Measurements from ENCODE around the gene TBPL1. TPM values are rescaled to one million over a fixed set of nuclear protein-coding genes. Genes with fewer than 3 reads are reported as not detected.

Gene TBPL1
- total RNA-seq, 6 donors from 2014 or later: 2.6 to 18.0 (median 9.5) TPM

DNA sequence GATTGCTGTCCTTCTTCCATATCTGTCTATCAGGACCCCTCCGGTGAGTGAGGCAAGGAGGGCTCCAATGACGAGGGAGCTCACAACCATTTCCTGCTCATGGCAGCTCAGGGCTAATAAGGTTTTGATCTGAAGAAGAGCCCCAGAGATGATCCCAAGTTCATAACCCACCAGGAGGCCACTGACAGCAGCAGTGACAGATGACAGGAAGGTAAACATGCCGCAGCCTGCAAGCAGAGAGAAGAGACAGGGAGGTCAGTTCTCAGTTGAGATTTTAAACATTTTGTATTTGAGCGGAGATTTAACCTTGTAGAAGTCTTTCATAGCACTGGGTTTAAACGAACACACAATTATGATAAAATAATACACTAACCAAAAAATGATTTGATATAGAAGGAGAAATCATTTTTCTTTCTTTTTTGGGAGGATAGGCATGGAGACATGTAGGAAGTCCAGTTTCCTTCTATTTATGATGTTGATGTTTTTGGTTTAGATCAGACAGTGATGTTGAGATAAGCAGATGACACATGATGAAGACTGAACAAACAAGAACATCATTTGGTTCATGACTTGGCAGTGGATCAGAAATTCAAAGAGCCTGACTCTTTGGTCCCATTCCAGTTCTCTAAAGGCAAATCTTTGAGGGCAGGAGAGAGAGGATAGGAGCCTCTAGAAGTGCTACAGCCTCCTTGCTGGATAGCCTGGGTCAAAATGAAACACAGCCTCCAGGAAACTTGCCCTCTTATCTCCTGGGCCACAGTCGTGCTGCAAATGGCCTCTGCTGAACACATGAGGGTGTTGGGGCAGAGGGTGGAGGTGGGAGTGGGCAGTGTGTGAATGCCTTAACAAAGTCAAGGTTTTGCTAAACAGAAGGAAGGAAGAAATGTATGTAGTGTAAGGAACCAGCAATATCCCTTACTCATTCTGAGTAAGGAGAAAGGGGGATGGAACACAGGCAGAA is 76.8 kb downstream of the TBPL1 start:
- H3K27ac ChIP-seq: peak overlapping the region; percentile 1 to 68 (median 46)
- H3K27me3 ChIP-seq: no peaks in the 10 kb centered on the region
- H3K36me3 ChIP-seq: no peaks in the 10 kb centered on the region
- H3K4me3 ChIP-seq: no peak overlapping the region
- H3K9me3 ChIP-seq: no peaks in the 10 kb centered on the region
- no peak for ATAC-seq (ENCODE audit: low FRiP score in 2 of 2)
- peaks cover 0 to 12% (median 0%) of the 10 kb centered on the region in 4 donors for H3K4me1 ChIP-seq
- no peak for DNase-seq
- TF ChIP-seq CTCF (IDR thresholded peaks at IDR 0.05): no peak
- TF ChIP-seq POLR2A (IDR thresholded peaks at IDR 0.05): no peak
- no peak for TF ChIP-seq POLR2AphosphoS5 (IDR thresholded peaks at IDR 0.05)
- no peak for TF ChIP-seq EP300 (IDR thresholded peaks at IDR 0.05)
- WGBS, 2 donors: 47 to 51% methylated on average over 6 of the region's 6 CpGs

DNA sequence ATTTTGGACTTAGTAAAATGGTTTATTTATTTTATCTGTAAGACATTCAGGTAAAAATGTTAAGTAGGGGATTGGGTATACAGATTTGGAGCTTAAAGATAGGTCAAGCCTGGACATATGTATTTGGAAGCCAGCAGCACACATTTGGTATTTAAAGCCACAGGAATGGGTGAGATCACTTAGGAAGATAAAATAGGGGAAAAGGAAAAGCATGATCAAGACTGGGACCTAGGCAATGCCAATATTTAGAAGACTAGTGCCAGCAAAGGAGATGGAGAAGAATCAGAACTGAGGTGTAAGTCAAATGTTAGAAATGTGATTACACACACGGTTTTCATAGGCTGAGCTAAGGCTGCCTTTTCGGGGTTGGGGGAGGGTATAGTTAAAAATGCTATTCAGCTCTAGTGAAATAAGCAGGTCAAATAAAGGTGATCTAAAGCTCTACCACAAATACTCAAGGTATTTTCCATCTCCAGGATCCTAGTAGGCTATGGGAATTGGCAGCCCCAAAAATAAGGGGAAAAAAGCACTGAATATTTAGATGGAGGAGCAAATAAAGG is 78.8 kb downstream of the TBPL1 start:
- Histone ChIP-seq H3K9me3 (no peaks in the 10 kb centered on the region), H3K27me3 (no peaks in the 10 kb centered on the region), H3K4me1 (peaks cover 0 to 21% (median 5%) of the 10 kb centered on the region in 4 donors), H3K36me3 (no peaks in the 10 kb centered on the region), H3K27ac (peak overlapping the region in 2 of 4 donors; percentile 23 to 68), H3K4me3 (no peak overlapping the region)
- ATAC-seq (ENCODE audit: low FRiP score in 2 of 2) (no peak), DNase-seq (no peak)
- TF ChIP-seq POLR2AphosphoS5 (IDR thresholded peaks at IDR 0.05) (no peak), CTCF (IDR thresholded peaks at IDR 0.05) (no peak), POLR2A (IDR thresholded peaks at IDR 0.05) (no peak), EP300 (IDR thresholded peaks at IDR 0.05) (no peak)
- 74 to 81% methylated on average over 2 of the region's 2 CpGs for WGBS, 2 donors

GRCh38 chr6:134034478-134034877 is 81.5 kb downstream of the TBPL1 start:
- H3K4me3 ChIP-seq: no peak overlapping the region
- peaks cover 0 to 21% (median 5%) of the 10 kb centered on the region in 4 donors for H3K4me1 ChIP-seq
- peak overlapping the region in 1 of 4 donors; percentile 16 for H3K27ac ChIP-seq
- no peaks in the 10 kb centered on the region for H3K36me3 ChIP-seq
- ATAC-seq (ENCODE audit: low FRiP score in 2 of 2) (no peak), DNase-seq (no peak)
- H3K9me3 ChIP-seq: no peaks in the 10 kb centered on the region
- no peaks in the 10 kb centered on the region for H3K27me3 ChIP-seq
- TF ChIP-seq EP300 (IDR thresholded peaks at IDR 0.05) (no peak), POLR2AphosphoS5 (IDR thresholded peaks at IDR 0.05) (no peak), CTCF (IDR thresholded peaks at IDR 0.05) (no peak), POLR2A (IDR thresholded peaks at IDR 0.05) (no peak)
- 68 to 78% methylated on average over 1 of the region's 1 CpG for WGBS, 2 donors

DNA sequence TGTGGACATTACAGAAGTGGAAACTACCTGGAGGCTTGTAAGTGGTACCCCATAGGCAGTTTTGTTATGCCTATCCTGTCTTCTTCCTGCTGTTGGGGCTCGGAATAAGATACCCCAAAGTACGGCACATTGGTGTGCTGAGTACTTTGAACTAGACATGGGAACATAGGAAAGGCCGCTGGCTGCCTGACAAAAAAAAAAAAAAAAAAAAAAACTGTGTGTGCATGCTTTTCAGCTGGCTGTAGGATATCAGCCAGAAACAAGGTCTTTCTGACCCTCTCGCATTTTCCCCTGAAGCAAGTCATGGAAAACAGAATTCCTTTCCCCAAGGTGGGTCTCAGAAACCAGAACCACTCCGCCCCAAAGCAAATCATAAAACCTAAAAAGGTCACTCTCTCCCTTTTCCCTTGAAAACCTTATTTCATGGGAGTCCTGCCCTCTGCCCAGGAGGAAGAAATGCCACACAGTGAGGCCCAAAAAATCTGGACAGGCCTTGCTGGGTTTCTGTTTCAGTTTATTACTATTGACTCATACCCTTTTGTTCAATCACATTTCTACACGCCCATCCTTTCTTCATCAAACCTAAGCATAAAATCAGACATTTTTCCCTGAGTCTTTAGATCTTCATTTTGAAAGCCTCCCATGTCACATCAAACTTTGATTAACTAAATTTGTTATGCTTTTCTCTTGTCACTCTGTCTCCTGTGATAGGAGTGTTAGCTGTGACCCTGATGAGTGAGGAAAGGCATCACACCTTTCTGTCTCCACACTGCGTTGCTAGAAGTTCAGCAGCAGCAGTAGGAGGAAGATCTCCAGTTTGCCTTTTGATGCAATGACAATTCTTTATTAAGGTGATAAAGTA is 82.2 kb downstream of the TBPL1 start:
- H3K36me3 ChIP-seq: no peaks in the 10 kb centered on the region
- ATAC-seq (ENCODE audit: low FRiP score in 2 of 2) (no peak), DNase-seq (no peak)
- H3K9me3 ChIP-seq: no peaks in the 10 kb centered on the region
- TF ChIP-seq POLR2AphosphoS5 (IDR thresholded peaks at IDR 0.05) (no peak), CTCF (IDR thresholded peaks at IDR 0.05) (no peak), EP300 (IDR thresholded peaks at IDR 0.05) (no peak), POLR2A (IDR thresholded peaks at IDR 0.05) (no peak)
- H3K27ac ChIP-seq: peak overlapping the region in 1 of 4 donors; percentile 16
- H3K27me3 ChIP-seq: no peaks in the 10 kb centered on the region
- WGBS, 2 donors: 86 to 88% methylated on average over 7 of the region's 7 CpGs
- peaks cover 0 to 18% (median 5%) of the 10 kb centered on the region in 4 donors for H3K4me1 ChIP-seq
- no peak overlapping the region for H3K4me3 ChIP-seq
